ENCODE results near the gene DHH. TPM values are rescaled to one million over a fixed set of nuclear protein-coding genes. Genes with fewer than 3 reads are reported as not detected.
"Not testable (repeated sequence)": the region's sequence is repeated elsewhere in the genome, so short reads cannot be mapped to it uniquely, and the experiment has no call there.

DHH gene
- polyA plus RNA-seq, 6 donors from 2014 or later, result not detected

DNA sequence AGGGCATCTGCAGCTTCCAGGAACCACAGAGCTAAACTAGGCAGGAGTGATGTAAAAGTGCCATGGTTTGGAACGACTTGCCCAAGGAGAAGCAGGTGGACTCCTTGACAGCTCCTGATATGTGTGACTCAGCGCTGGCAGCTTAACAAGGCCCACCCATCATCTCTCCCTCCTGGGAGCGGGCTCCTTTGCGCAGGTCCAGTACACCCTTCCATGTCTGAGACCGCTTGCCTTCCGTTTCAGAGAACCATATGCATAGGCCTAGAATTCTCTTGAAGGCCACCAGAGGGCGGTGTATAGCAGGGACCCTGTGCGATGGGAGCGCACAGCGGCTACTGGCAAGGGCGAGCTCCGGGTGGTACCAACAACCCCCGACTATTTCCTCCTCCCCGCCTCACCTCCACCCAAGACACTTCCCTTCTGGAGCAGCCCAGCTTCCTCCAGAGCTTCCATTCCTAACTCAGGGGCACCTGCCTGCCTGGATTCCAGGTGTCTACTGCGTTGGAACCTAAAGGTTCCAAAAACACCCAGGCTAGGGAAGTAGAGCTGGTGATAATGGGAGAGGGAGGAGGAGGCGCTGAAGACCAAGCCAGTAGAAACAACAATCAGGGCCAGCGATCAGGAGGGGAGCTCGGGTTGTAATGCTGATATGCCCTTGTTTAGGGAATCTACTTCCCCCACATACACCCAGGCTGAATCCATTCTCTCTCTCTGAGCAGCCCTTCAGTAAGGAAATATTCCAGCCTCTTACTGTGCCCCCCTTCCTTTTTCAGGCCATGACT lies 6.3 kb downstream of the DHH start:
- Mint-ChIP-seq H3K4me1 (peaks cover 35 to 38% (median 37%) of the 10 kb centered on the region in 3 donors), H3K27ac (peak overlapping the region in 3 of 6 donors; percentile 47 to 90 (median 90)), H3K9me3 (no peaks in the 10 kb centered on the region), H3K4me3 (peak overlapping the region; percentile 28 to 73 (median 62)), H3K36me3 (no peaks in the 10 kb centered on the region), H3K27me3 (peaks cover 41 to 46% (median 43%) of the 10 kb centered on the region in 3 donors)
- peak; percentile 82 to 83 for ATAC-seq (ENCODE audit: low read depth in 2 of 2)
- peak; percentile 70 for DNase-seq

DNA sequence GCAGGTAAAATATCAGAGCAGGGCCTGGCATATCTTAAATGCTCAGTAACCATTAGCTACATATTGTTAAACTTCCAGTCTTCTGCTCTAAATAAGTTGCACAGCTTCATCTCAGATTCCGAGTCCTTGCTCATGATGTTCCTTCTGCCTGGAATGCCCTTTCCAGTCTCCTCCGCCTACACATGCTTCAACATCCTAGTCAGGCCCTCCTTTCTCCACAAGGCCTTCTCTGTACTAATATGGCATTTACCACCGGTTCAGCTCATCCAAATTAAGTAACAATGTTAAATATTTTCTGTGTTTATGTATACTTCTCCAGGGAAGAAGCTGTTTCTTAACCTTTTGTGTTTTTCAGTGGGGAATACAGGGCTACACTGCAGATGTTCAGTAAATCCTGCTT lies 8.5 kb downstream of the DHH start:
- DNase-seq (no peak), ATAC-seq (ENCODE audit: low read depth in 2 of 2) (no peak)
- H3K27me3 Mint-ChIP-seq, result peaks cover 32 to 35% (median 35%) of the 10 kb centered on the region in 3 donors
- no peaks in the 10 kb centered on the region for H3K9me3 Mint-ChIP-seq
- no peak overlapping the region for H3K27ac Mint-ChIP-seq
- peaks cover 21 to 24% (median 23%) of the 10 kb centered on the region in 3 donors for H3K4me1 Mint-ChIP-seq
- no peaks in the 10 kb centered on the region for H3K36me3 Mint-ChIP-seq
- H3K4me3 Mint-ChIP-seq, result no peak overlapping the region

DNA sequence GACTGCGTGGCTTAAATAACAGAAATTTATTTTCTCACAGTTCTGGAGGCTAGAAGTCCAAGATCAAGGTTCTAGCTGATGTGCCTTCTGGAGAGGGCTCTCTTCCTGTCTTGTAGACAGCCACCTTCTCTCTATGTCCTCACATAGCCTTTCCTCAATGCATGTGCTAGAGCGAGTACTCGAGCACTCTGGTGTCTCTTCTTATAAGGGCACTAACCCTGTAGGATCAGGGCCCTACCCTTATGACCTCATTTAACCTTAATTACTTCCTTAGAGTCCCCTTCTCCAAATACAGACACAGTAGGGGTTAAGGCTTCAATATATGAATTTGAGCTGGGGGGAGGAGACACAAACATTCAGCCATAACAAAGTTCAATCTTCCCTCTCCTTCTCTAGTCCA lies 10.2 kb downstream of the DHH start:
- H3K27ac Mint-ChIP-seq, result no peak overlapping the region
- no peak overlapping the region for H3K4me3 Mint-ChIP-seq
- H3K27me3 Mint-ChIP-seq, result peaks cover 17 to 26% (median 21%) of the 10 kb centered on the region in 3 donors
- H3K36me3 Mint-ChIP-seq, result no peaks in the 10 kb centered on the region
- H3K4me1 Mint-ChIP-seq, result peaks cover 10 to 11% (median 10%) of the 10 kb centered on the region in 3 donors
- no peak for DNase-seq
- no peaks in the 10 kb centered on the region for H3K9me3 Mint-ChIP-seq
- ATAC-seq (ENCODE audit: low read depth in 2 of 2), result no peak

DNA sequence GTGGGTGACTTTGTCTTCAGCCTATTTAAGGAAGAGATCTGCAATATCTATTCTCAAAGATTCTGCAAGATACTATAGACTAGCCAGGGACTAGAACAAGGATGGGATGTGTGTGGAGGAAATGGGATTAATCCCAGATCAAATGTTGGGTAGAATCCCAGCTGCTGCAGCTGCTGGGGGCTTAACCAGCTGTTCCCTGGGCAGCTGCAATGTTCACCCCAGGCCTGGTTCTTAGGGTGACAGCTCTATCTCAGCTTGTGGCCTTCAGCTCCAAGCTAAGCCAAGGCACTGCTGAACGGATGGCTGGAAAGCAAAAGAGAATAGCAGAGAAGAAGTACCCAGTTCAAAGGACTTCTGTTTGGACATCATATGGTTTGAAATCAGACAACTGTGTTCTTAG lies 14.8 kb downstream of the DHH start:
- DNase-seq (no peak), ATAC-seq (ENCODE audit: low read depth in 2 of 2) (no peak)
- Mint-ChIP-seq H3K27ac (no peak overlapping the region), H3K4me1 (no peaks in the 10 kb centered on the region), H3K4me3 (no peak overlapping the region), H3K9me3 (no peaks in the 10 kb centered on the region), H3K27me3 (peaks cover 7 to 9% (median 8%) of the 10 kb centered on the region in 3 donors), H3K36me3 (no peaks in the 10 kb centered on the region)

DNA sequence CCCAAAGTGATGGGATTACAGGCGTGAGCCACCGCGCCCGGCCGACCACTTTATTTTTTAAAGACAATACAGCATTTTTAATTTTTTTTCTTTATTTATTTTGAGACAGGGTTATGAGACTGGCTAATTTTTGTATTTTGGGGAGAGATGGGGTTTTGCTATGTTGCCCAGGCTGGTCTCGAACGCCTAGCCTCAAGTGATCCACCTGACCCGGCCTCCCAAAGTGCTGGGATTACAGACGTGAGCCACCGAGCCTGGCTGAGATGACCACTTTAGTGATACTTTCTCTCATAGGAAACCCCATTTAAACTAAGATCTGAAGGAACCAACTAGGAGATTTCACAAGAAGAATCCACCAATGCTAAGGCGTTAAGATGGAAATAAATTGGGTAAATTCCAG lies 23.6 kb downstream of the DHH start:
- no peaks in the 10 kb centered on the region for H3K9me3 Mint-ChIP-seq
- peaks cover 8 to 23% (median 18%) of the 10 kb centered on the region in 3 donors for H3K4me1 Mint-ChIP-seq
- peak overlapping the region in 4 of 8 donors; percentile 29 to 99 (median 39) for H3K4me3 Mint-ChIP-seq
- peak overlapping the region in 5 of 6 donors; percentile 54 to 92 (median 88) for H3K27ac Mint-ChIP-seq
- H3K36me3 Mint-ChIP-seq, result no peaks in the 10 kb centered on the region
- ATAC-seq (ENCODE audit: low read depth in 2 of 2), result no peak
- H3K27me3 Mint-ChIP-seq, result no peaks in the 10 kb centered on the region
- no peak for DNase-seq

DNA sequence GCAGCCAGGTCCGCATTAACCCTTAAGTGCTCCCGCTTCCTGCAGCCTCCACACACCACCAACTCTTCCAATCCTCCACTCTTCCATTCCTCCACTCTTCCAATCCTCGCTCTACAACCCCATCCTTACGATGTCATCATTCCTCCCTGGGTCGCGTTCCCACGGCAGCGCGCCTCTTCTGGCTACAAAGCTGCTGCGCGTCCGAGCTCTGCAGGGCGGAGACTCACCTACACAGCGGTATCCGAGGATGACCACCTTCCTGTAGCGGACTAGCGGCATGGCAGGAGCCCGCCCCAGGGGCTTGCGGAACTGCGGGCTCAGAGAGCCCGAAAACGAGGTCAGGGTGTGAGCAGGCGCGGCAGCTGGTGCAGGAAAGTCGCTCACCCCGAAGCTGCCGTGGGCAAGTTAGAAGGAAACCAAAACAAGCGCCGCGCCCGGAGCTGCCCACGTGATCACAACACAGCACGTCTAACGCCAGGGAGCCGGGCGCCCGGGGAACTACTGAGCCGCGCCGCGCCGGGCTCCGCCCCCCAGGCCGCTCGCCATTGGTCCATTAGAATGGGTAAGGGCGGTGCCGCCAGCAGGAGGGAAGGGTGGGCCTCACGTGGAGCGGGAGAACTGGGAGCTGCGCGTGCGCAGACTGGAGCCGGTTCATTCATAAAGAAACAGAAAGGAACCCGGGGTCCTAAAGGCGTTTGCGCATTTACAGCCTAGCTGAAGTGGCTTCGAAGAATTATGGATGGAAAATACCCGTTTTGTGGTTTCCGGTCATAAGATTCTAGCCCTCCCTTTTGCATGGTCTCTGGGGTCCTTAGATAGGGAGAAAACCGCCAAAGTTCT lies 24.9 kb downstream of the DHH start, which contains the start of gene RHEBL1:
RHEBL1 (minus strand) TSS at position 473 of the 840 bp plus-strand sequence; CDS start at position 279, 194 bp downstream.
- Mint-ChIP-seq H3K9me3 (no peaks in the 10 kb centered on the region), H3K27me3 (no peaks in the 10 kb centered on the region), H3K36me3 (no peaks in the 10 kb centered on the region), H3K4me3 (peak within 1 kb of the TSS; percentile 90 to 99 (median 96)), H3K27ac (peak within 1 kb of the TSS; percentile 92 to 99 (median 96)), H3K4me1 (peaks cover 8 to 23% (median 18%) of the 10 kb centered on the region in 3 donors)
- peak; percentile 96 to 97 for ATAC-seq (ENCODE audit: low read depth in 2 of 2)
- peak; percentile 99 for DNase-seq

DNA sequence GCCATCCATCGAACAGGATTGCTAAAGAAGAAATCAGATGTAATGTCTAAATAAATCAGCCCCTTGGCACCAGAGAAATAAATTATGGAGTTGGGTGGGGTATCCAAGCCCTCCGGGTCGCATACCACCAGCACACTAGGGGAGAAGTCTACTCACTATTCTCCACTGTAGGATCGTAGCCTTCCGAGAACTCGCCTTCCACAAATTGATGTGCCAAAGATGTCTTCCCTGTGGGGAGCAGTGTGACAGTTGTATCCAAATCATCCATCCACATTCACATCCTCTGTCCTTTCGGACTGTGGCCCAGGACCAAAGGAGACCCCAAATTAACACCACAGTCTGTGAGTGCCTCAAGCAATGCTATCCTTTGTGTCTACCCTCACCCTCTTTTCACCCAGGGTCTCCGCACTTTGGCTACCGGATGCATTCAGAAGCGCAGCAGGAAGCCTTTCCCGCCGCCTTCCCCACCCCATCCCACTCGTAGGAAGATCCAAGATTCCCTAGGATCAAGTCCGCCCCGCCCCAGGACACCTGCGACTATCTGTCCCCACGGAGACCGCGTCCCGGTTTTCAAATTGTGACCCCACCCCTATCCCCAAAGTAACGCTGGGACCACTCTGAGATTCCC lies 25.6 kb downstream of the DHH start:
- DNase-seq (no peak), ATAC-seq (ENCODE audit: low read depth in 2 of 2) (no peak)
- peaks cover 10 to 25% (median 21%) of the 10 kb centered on the region in 3 donors for H3K4me1 Mint-ChIP-seq
- H3K27me3 Mint-ChIP-seq, result no peaks in the 10 kb centered on the region
- peaks cover 0 to 2% of the 10 kb centered on the region in 2 donors for H3K36me3 Mint-ChIP-seq
- H3K27ac Mint-ChIP-seq, result peak overlapping the region; percentile 92 to 99 (median 96)
- no peaks in the 10 kb centered on the region for H3K9me3 Mint-ChIP-seq
- peak overlapping the region; percentile 90 to 99 (median 96) for H3K4me3 Mint-ChIP-seq

DNA sequence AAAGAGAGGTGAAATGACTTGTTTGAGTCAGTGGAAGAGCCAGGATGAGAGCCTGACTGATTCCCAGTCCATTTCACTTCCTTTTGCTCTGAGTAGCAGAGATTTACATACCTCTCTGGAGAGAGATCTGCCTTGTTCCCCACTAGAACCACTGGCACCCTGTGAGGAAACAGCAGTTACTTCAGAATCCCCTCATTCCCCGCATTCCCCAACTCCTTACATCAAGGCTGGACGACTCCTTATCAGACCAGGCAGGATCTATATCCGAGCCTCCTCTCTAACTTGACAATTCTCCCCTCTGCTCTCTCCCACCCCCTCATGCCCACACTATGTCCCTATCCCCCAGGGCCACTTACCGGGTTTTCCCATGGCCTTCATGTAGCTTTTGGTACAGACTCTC lies 28.5 kb downstream of the DHH start:
- Mint-ChIP-seq H3K4me3 (peak overlapping the region in 1 of 8 donors; percentile 59), H3K4me1 (peaks cover 18 to 33% (median 29%) of the 10 kb centered on the region in 3 donors), H3K9me3 (no peaks in the 10 kb centered on the region), H3K27me3 (no peaks in the 10 kb centered on the region), H3K36me3 (peaks cover 0 to 5% of the 10 kb centered on the region in 2 donors), H3K27ac (no peak overlapping the region)
- DNase-seq (no peak), ATAC-seq (ENCODE audit: low read depth in 2 of 2) (no peak)

DNA sequence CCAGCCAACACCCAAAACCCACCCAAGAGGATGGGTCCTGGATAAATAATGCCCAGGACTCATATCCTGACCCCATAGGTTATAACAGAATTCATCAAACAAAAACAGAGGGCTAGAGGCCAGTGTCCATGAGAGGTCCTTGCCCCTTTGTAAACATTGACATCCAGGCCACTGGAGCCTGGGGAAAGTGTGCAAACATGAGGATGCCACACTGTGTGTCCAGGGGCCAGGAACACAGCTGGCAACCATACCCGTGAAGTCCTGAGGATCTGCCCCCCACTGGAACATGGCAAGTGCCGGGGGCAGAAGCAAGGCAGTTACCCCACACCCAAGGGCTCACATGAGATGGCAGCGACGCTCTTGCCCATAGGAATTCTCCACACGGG lies 29.8 kb downstream of the DHH start:
- H3K27me3 Mint-ChIP-seq, result no peaks in the 10 kb centered on the region
- H3K4me3 Mint-ChIP-seq, result no peak overlapping the region

DNA sequence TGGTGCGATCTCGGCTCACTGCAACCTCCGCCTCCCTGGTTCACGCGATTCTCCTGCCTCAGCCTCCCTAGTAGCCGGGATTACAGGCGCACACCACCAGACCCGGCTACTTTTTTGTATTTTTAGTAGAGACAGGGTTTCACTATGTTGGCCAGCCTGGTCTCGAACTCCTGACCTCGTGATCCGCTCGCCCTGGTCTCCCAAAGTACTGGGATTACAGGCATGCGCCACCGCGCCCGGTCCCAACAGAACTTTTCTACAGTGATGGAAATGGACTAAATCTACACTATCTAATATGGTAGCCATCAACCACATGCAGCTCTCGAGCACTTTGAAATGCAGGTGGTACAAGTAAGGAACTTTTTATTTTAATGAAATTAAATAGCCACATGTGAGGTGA lies 32.7 kb downstream of the DHH start:
- peaks cover 37 to 43% (median 38%) of the 10 kb centered on the region in 3 donors for H3K4me1 Mint-ChIP-seq
- DNase-seq; H3K27me3 Mint-ChIP-seq; H3K9me3 Mint-ChIP-seq; ATAC-seq (ENCODE audit: low read depth in 2 of 2); H3K36me3 Mint-ChIP-seq: not testable (repeated sequence)
- peak overlapping the region in 2 of 6 donors; percentile 91 to 99 for H3K27ac Mint-ChIP-seq
- peak overlapping the region in 7 of 8 donors; percentile 67 to 97 (median 95) for H3K4me3 Mint-ChIP-seq

More for the DNA sequence above, 29.8 kb downstream of the DHH start:
- peak overlapping the region in 1 of 6 donors; percentile 86 for H3K27ac Mint-ChIP-seq
- ATAC-seq (ENCODE audit: low read depth in 2 of 2) (no peak), DNase-seq (no peak)
- peaks cover 17 to 27% (median 26%) of the 10 kb centered on the region in 3 donors for H3K4me1 Mint-ChIP-seq
- no peaks in the 10 kb centered on the region for H3K9me3 Mint-ChIP-seq
- H3K36me3 Mint-ChIP-seq, result peaks cover 0 to 5% of the 10 kb centered on the region in 2 donors

DNA sequence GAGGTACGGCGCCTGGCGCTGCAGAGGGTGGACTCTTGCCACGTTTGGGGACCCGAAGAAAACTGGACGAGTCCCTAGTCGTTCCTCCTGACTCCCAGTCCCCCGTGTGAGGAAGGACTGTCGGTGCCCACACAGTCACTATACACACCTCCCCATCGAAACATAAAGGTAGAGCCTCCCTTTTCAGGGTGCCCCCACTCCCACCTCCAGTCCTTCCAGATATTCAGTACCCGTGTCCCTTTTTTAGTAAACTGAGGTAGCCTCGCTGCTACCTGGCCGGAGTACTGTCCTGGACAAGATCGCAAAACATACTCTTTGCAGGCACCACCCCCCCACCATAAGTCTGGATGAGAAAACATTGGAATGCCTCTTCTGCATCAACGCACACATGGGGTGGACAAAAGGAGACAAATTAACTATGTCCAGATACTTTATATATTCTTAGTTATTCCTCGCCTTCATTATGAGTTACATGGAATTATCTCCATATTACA lies 33.4 kb downstream of the DHH start:
- Mint-ChIP-seq H3K4me1 (peaks cover 44 to 50% (median 45%) of the 10 kb centered on the region in 3 donors), H3K36me3 (peaks cover 0 to 5% of the 10 kb centered on the region in 2 donors), H3K27ac (peak overlapping the region; percentile 66 to 99 (median 92)), H3K9me3 (no peaks in the 10 kb centered on the region), H3K4me3 (peak overlapping the region; percentile 67 to 98 (median 96)), H3K27me3 (no peaks in the 10 kb centered on the region)
- no peak for ATAC-seq (ENCODE audit: low read depth in 2 of 2)
- DNase-seq, result no peak

DNA sequence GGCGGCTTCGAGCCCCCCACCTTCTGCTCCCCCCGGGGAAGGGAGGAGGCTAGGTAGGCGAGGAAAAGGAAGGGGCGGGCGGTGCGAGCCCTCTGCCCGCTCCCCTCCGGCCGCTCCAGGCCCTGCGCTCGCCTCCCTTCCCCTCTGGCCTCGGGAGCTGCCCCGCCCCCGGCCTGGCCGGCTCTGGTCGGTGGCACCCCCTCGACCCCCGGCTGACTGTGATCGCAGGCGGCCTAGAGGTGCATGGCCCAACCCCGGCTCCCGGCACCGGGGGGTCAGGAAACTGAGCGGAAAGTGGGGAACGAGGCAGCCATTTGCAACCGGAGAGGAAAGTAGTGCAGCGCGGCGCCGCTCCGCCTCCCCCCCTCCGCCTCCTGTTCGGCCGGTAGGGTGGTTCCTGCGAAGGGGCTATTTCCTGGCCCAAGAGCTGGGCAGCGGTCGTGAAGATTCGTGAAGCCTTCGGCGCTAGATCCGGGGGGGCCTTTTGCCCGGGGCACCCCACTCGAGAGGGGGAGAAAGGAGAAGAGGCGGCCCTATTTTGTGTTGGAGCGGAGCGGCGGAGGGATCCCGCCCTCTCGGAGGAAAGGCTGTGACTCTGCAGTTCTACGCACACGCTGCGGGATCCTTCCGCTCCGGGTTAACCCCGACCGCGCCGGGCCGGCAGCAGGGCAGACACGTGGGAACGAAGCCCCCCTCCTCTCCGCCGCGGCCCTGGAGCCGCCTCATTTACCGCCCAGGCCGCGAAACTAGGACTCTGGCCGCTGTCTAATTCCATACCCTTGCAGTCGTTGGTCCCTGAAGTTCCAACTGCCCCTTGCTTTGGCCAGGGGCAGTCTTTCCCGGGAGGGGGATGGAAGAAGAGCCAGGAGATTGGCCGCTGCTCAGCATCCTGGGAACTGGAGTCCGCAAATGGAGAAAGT lies 34.1 kb downstream of the DHH start, which contains the start of gene KMT2D:
KMT2D (minus strand) TSS at position 558 of the 920 bp plus-strand sequence. CDS start 5,470 bp downstream, outside the sequence.
- peak; percentile 89 for DNase-seq
- H3K9me3 Mint-ChIP-seq, result no peaks in the 10 kb centered on the region
- H3K4me1 Mint-ChIP-seq, result peaks cover 51 to 57% (median 52%) of the 10 kb centered on the region in 3 donors
- no peaks in the 10 kb centered on the region for H3K27me3 Mint-ChIP-seq
- H3K4me3 Mint-ChIP-seq, result peak within 1 kb of the TSS; percentile 67 to 98 (median 96)
- H3K36me3 Mint-ChIP-seq, result peaks cover 0 to 5% of the 10 kb centered on the region in 2 donors
- peak within 1 kb of the TSS; percentile 91 to 99 (median 98) for H3K27ac Mint-ChIP-seq
- peak; percentile 69 to 73 for ATAC-seq (ENCODE audit: low read depth in 2 of 2)

All from naive B cell (primary cell).